GM12878 (cell line): ENCODE measurements around the gene MBLAC2. TPM values are rescaled to one million over a fixed set of nuclear protein-coding genes. Genes with fewer than 3 reads are reported as not detected.

ENCODE experiments used
- BMI1 ChIP-seq: fragments of 450-650 bp; IDR thresholded peaks from 2 replicates; pipeline ENCODE4 v1.6.1; 2016; ENCODE audit warnings: mild to moderate bottlenecking, moderate library complexity, borderline replicate concordance
- BRCA1 ChIP-seq: IDR thresholded peaks from 2 replicates; pipeline ENCODE4 v1.6.1; 2011; ENCODE audit warnings: low read depth, low read length, improper control_type of control experiment
- CHD1 ChIP-seq: IDR thresholded peaks from 2 replicates; pipeline ENCODE4 v1.6.1; 2012; ENCODE audit warnings: low read depth, low read length, improper control_type of control experiment
- CHD4 ChIP-seq: fragments of 200-600 bp; sonication (generic); IDR thresholded peaks from 2 replicates; pipeline ENCODE4 v1.6.1; 2016; ENCODE audit warnings: mild to moderate bottlenecking
- ESRRA ChIP-seq: IDR thresholded peaks from 2 replicates; pipeline ENCODE4 v1.6.1; 2012; ENCODE audit warnings: mild to moderate bottlenecking, low read length, improper control_type of control experiment
- KLF5 ChIP-seq: fragments of 450-650 bp; IDR thresholded peaks from 2 replicates; pipeline ENCODE4 v1.6.1; 2014; ENCODE audit warnings: mild to moderate bottlenecking; ENCODE audit not compliant: partially characterized antibody
- MTA2 ChIP-seq: fragments of 450-650 bp; IDR thresholded peaks from 2 replicates; pipeline ENCODE4 v1.6.1; 2016; ENCODE audit warnings: low read depth, mild to moderate bottlenecking, moderate library complexity
- RBBP5 ChIP-seq: fragments of 200-600 bp; sonication (generic); conservative IDR thresholded peaks from 2 replicates; pipeline ENCODE4 v1.6.1; 2016
- SPI1 ChIP-seq: IDR thresholded peaks from 2 replicates; pipeline ENCODE4 v1.6.1; 2011; ENCODE audit warnings: low read depth, mild to moderate bottlenecking, low read length, moderate library complexity, borderline replicate concordance; ENCODE audit not compliant: insufficient read depth
- STAT1 ChIP-seq: fragments of 450-650 bp; conservative IDR thresholded peaks from 2 replicates; pipeline ENCODE4 v1.6.1; 2014; ENCODE audit warnings: antibody characterized with exemption, mild to moderate bottlenecking
- SUZ12 ChIP-seq: fragments of 200-600 bp; sonication (generic); IDR thresholded peaks from one replicate; pipeline ENCODE4 v1.6.1; 2018; ENCODE audit warnings: antibody characterized with exemption, mild to moderate bottlenecking; ENCODE audit not compliant: unreplicated experiment
- WRNIP1 ChIP-seq: IDR thresholded peaks from 2 replicates; pipeline ENCODE4 v1.6.1; 2011; ENCODE audit warnings: low read depth, low read length, improper control_type of control experiment, borderline replicate concordance
- ZNF24 ChIP-seq: fragments of 450-650 bp; IDR thresholded peaks from 2 replicates; pipeline ENCODE4 v1.6.1; 2017; ENCODE audit warnings: antibody characterized with exemption, mild to moderate bottlenecking
- polyA plus RNA-seq, 11 experiments: library from polyadenylated mRNA; depleted of rRNA in 4 of 11; unstranded in 6 of 11; stranded (reverse) in 5 of 11; fragments of >200 nt; fragmentation: Nextera tagmentation in 4 of 11; fragmentation: Illumina TruSeq in 1 of 11; extraction: Ambion mirVana in 4 of 11; extraction: Trizol in 1 of 11; gene quantifications; 1 replicate in 1 of 11; 2 replicates in 10 of 11; pipeline versions ENCODE4 v1.2.1 to v1.2.3, GENCODE V29; 2011 to 2016; ENCODE audit warnings: inconsistent platforms in 2 of 11, missing spikeins in 2 of 11, low read depth in 1 of 11
- total RNA-seq, 4 experiments: library from RNA; depleted of rRNA in 3 of 4; stranded (reverse); fragments of >200 nt in 3 of 4; fragmentation: Illumina TruSeq in 1 of 4; extraction: Trizol in 1 of 4; gene quantifications; 2 replicates each; pipeline versions ENCODE4 v1.2.1 to v1.2.3, GENCODE V29; 2013 to 2021
- TF ChIP-seq, protein P1 (sequence below): fragments of 450-650 bp; IDR thresholded peaks from 2 replicates; pipeline ENCODE4 v1.6.1; 2017; ENCODE audit warnings: mild to moderate bottlenecking, moderate library complexity
- TF ChIP-seq, protein P2 (sequence below): IDR thresholded peaks from 2 replicates; pipeline ENCODE4 v1.6.1; 2011; ENCODE audit warnings: low read depth, low read length, improper control_type of control experiment, borderline replicate concordance
- TF ChIP-seq, protein P3 (sequence below): IDR thresholded peaks from 2 replicates; pipeline ENCODE4 v1.6.1; 2012; ENCODE audit warnings: low read depth, low read length, improper control_type of control experiment
- TF ChIP-seq, protein P4 (sequence below): fragments of 150-350 bp; IDR thresholded peaks from 2 replicates; pipeline ENCODE4 v1.6.1; 2014; ENCODE audit warnings: mild to moderate bottlenecking, low read depth, low read length
- TF ChIP-seq, protein P5 (sequence below): IDR thresholded peaks from 2 replicates; pipeline ENCODE4 v1.6.1; 2012; ENCODE audit warnings: low read depth, low read length, improper control_type of control experiment
- TF ChIP-seq, protein P6 (sequence below): fragments of 450-650 bp; IDR thresholded peaks from 2 replicates; pipeline ENCODE4 v1.6.1; 2017; ENCODE audit warnings: low read depth, mild to moderate bottlenecking, moderate library complexity

MBLAC2 gene
- total and polyA plus RNA-seq, 10 of the 15 experiments (the other 5 are each of a cell fraction or from before 2014, with no cell fraction given) = 2.0 to 10.5 (median 7.1) TPM

DNA sequence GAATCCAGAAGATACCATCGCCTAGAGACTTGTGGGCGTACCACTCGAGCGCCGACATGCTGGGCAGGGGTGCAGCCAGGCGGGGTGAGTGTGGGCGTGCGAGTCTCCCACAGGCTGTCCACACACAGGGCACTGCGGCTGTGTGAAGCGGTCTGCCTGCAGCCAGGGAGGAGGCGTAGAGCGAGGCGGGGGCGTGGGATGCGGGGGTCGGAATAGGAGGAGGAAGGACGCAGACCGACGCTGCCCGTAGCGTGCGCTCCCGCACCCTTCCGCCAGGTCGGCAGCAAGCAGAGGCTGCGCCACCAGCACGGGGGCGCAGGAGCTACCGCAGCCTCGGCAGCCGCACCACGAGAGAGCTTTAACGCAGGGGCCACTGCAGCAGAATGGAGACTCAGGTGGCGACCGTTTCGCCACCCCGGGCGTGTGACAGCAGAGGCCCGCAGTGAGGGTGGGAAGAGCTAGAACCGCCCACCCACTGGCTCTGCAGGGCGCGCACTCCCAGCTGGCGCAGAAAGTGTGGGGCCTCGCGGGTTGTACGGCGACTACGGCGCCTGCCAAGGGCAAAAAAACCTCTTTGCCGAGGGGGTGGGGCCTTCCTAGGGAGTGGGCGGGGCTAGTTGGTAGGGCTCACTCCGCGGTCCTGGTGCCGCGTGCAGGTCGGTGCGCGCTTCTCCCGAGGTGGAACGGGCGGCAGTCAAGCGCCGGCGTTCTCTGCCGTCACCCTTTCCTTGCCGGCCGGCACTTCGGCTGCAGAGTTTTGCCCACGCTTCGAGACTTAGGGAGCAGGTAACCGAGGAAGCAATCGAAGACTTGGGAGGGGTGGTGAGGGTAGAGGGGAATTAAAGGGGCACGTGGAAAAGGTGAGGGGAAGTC is at the start of gene MBLAC2, which contains the start of gene POLR3G (continued):
- TF ChIP-seq, protein P1, sequence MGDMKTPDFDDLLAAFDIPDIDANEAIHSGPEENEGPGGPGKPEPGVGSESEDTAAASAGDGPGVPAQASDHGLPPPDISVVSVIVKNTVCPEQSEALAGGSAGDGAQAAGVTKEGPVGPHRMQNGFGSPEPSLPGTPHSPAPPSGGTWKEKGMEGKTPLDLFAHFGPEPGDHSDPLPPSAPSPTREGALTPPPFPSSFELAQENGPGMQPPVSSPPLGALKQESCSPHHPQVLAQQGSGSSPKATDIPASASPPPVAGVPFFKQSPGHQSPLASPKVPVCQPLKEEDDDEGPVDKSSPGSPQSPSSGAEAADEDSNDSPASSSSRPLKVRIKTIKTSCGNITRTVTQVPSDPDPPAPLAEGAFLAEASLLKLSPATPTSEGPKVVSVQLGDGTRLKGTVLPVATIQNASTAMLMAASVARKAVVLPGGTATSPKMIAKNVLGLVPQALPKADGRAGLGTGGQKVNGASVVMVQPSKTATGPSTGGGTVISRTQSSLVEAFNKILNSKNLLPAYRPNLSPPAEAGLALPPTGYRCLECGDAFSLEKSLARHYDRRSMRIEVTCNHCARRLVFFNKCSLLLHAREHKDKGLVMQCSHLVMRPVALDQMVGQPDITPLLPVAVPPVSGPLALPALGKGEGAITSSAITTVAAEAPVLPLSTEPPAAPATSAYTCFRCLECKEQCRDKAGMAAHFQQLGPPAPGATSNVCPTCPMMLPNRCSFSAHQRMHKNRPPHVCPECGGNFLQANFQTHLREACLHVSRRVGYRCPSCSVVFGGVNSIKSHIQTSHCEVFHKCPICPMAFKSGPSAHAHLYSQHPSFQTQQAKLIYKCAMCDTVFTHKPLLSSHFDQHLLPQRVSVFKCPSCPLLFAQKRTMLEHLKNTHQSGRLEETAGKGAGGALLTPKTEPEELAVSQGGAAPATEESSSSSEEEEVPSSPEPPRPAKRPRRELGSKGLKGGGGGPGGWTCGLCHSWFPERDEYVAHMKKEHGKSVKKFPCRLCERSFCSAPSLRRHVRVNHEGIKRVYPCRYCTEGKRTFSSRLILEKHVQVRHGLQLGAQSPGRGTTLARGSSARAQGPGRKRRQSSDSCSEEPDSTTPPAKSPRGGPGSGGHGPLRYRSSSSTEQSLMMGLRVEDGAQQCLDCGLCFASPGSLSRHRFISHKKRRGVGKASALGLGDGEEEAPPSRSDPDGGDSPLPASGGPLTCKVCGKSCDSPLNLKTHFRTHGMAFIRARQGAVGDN = peak; percentile 53; the same call in 1 of the 2 replicates
- TF ChIP-seq, protein P2, sequence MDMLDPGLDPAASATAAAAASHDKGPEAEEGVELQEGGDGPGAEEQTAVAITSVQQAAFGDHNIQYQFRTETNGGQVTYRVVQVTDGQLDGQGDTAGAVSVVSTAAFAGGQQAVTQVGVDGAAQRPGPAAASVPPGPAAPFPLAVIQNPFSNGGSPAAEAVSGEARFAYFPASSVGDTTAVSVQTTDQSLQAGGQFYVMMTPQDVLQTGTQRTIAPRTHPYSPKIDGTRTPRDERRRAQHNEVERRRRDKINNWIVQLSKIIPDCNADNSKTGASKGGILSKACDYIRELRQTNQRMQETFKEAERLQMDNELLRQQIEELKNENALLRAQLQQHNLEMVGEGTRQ = no peak
- TF ChIP-seq, protein P3, sequence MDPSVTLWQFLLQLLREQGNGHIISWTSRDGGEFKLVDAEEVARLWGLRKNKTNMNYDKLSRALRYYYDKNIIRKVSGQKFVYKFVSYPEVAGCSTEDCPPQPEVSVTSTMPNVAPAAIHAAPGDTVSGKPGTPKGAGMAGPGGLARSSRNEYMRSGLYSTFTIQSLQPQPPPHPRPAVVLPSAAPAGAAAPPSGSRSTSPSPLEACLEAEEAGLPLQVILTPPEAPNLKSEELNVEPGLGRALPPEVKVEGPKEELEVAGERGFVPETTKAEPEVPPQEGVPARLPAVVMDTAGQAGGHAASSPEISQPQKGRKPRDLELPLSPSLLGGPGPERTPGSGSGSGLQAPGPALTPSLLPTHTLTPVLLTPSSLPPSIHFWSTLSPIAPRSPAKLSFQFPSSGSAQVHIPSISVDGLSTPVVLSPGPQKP = no peak
- TF ChIP-seq STAT1 (no peak), SUZ12 (no peak), SPI1 (no peak), BMI1 (no peak), CHD1 (no peak), BRCA1 (no peak), CHD4 (no peak), RBBP5 (no peak), MTA2 (peak; percentile 52; the same call in 1 of the 2 replicates), ESRRA (no peak), KLF5 (peak; percentile 44), ZNF24 (0 out of 2 replicates have a peak, but pooled peaks have one; percentile 34), WRNIP1 (no peak)
- TF ChIP-seq, protein P4, sequence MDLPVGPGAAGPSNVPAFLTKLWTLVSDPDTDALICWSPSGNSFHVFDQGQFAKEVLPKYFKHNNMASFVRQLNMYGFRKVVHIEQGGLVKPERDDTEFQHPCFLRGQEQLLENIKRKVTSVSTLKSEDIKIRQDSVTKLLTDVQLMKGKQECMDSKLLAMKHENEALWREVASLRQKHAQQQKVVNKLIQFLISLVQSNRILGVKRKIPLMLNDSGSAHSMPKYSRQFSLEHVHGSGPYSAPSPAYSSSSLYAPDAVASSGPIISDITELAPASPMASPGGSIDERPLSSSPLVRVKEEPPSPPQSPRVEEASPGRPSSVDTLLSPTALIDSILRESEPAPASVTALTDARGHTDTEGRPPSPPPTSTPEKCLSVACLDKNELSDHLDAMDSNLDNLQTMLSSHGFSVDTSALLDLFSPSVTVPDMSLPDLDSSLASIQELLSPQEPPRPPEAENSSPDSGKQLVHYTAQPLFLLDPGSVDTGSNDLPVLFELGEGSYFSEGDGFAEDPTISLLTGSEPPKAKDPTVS = no peak
- TF ChIP-seq, protein P5, sequence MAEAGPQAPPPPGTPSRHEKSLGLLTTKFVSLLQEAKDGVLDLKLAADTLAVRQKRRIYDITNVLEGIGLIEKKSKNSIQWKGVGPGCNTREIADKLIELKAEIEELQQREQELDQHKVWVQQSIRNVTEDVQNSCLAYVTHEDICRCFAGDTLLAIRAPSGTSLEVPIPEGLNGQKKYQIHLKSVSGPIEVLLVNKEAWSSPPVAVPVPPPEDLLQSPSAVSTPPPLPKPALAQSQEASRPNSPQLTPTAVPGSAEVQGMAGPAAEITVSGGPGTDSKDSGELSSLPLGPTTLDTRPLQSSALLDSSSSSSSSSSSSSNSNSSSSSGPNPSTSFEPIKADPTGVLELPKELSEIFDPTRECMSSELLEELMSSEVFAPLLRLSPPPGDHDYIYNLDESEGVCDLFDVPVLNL = no peak
- TF ChIP-seq, protein P6, sequence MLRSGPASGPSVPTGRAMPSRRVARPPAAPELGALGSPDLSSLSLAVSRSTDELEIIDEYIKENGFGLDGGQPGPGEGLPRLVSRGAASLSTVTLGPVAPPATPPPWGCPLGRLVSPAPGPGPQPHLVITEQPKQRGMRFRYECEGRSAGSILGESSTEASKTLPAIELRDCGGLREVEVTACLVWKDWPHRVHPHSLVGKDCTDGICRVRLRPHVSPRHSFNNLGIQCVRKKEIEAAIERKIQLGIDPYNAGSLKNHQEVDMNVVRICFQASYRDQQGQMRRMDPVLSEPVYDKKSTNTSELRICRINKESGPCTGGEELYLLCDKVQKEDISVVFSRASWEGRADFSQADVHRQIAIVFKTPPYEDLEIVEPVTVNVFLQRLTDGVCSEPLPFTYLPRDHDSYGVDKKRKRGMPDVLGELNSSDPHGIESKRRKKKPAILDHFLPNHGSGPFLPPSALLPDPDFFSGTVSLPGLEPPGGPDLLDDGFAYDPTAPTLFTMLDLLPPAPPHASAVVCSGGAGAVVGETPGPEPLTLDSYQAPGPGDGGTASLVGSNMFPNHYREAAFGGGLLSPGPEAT = peak; percentile 89
